WTC11 (cell line): Measurements from ENCODE around the gene TEK. TPM values are rescaled to one million over a fixed set of nuclear protein-coding genes. Genes with fewer than 3 reads are reported as not detected.

Experiments used
- ATAC-seq: fragments of 200-7000 bp; cut with Tn5 transposase; 2 replicates; pipeline ENCODE4 v1.10.0; 2021; ENCODE audit warnings: mild to moderate bottlenecking, moderate library complexity
- CTCF ChIA-PET: fragments of 300-600 bp; sonication (Branson Sonifier 250); formaldehyde crosslinking; loops from one replicate; lab custom pipeline; 2021; ENCODE audit warnings: antibody characterized with exemption; lab: Charles Lee
- POLR2A ChIA-PET: fragments of 350-600 bp; sonication (Branson Sonifier 250); formaldehyde crosslinking; loops from one replicate; lab custom pipeline; 2021; ENCODE audit warnings: antibody characterized with exemption; lab: Charles Lee
- DNase-seq: peaks from one replicate; pipeline ENCODE4 v3.0.0; 2021; ENCODE audit warnings: low spot score
- H3K27ac Mint-ChIP-seq: 2 replicates; pipeline ENCODE4 v1.8.0; 2021; ENCODE audit warnings: mixed read lengths
- H3K27me3 Mint-ChIP-seq: 2 replicates; pipeline ENCODE4 v1.8.0; 2021; ENCODE audit warnings: low read depth, mild to moderate bottlenecking, moderate library complexity, mixed read lengths
- H3K36me3 Mint-ChIP-seq: 2 replicates; pipeline ENCODE4 v1.8.0; 2021; ENCODE audit warnings: mixed read lengths
- H3K4me1 Mint-ChIP-seq: 2 replicates; pipeline ENCODE4 v1.8.0; 2022; ENCODE audit warnings: mixed read lengths
- H3K4me3 Mint-ChIP-seq: 2 replicates; pipeline ENCODE4 v1.8.0; 2021; ENCODE audit warnings: mild to moderate bottlenecking, moderate library complexity, mixed read lengths
- H3K9me3 Mint-ChIP-seq: 2 replicates; pipeline ENCODE4 v1.8.0; 2021; ENCODE audit warnings: mixed read lengths
- ATF1 ChIP-seq: sonication (generic); formaldehyde crosslinking; IDR thresholded peaks from 2 replicates; pipeline ENCODE4 v1.8.1; 2023; ENCODE audit warnings: mild to moderate bottlenecking, moderate library complexity, missing genetic modification reagents
- CREM ChIP-seq: sonication (generic); formaldehyde crosslinking; IDR thresholded peaks from 2 replicates; pipeline ENCODE4 v1.8.1; 2022; ENCODE audit warnings: mild to moderate bottlenecking, missing genetic modification reagents, moderate library complexity
- HMGA2 ChIP-seq: fragments of 250-450 bp; sonication (Bioruptor Pico); IDR thresholded peaks from 2 replicates; pipeline ENCODE4 v1.4.0; 2021; ENCODE audit warnings: mild to moderate bottlenecking, moderate library complexity
- MXD4 ChIP-seq: fragments of 250-450 bp; sonication (Bioruptor Pico); IDR thresholded peaks from 2 replicates; pipeline ENCODE4 v1.8.0; 2021; ENCODE audit warnings: mild to moderate bottlenecking, moderate library complexity, borderline replicate concordance
- NFATC4 ChIP-seq: fragments of 250-450 bp; sonication (Bioruptor Pico); IDR thresholded peaks from 2 replicates; pipeline ENCODE4 v1.9.0; 2021; ENCODE audit warnings: mild to moderate bottlenecking
- NR1H2 ChIP-seq: sonication (generic); formaldehyde crosslinking; IDR thresholded peaks from 2 replicates; pipeline ENCODE4 v1.9.0; 2021; ENCODE audit warnings: mild to moderate bottlenecking, moderate library complexity, missing genetic modification reagents
- NR2C2 ChIP-seq: sonication (generic); formaldehyde crosslinking; IDR thresholded peaks from 2 replicates; pipeline ENCODE4 v1.8.0; 2022; ENCODE audit warnings: mild to moderate bottlenecking, missing genetic modification reagents
- PRRX2 ChIP-seq: fragments of 250-450 bp; sonication (Bioruptor Pico); IDR thresholded peaks from 2 replicates; pipeline ENCODE4 v1.8.0; 2021; ENCODE audit warnings: mild to moderate bottlenecking
- RORB ChIP-seq: fragments of 250-450 bp; sonication (Bioruptor Pico); IDR thresholded peaks from 2 replicates; pipeline ENCODE4 v1.9.0; 2021; ENCODE audit warnings: mild to moderate bottlenecking
- TEAD1 ChIP-seq: sonication (generic); formaldehyde crosslinking; IDR thresholded peaks from 2 replicates; pipeline ENCODE4 v1.8.0; 2022; ENCODE audit warnings: mild to moderate bottlenecking, missing genetic modification reagents
- TP53 ChIP-seq: sonication (generic); formaldehyde crosslinking; IDR thresholded peaks from 2 replicates; pipeline ENCODE4 v1.8.1; 2023; ENCODE audit warnings: mild to moderate bottlenecking, missing genetic modification reagents
- ZNF121 ChIP-seq: sonication (generic); formaldehyde crosslinking; IDR thresholded peaks from 2 replicates; pipeline ENCODE4 v1.8.0; 2023; ENCODE audit warnings: missing genetic modification reagents
- ZNF138 ChIP-seq: sonication (generic); formaldehyde crosslinking; conservative IDR thresholded peaks from 2 replicates; pipeline ENCODE4 v1.8.1; 2022; ENCODE audit warnings: mild to moderate bottlenecking, moderate library complexity, missing genetic modification reagents
- ZNF263 ChIP-seq: sonication (generic); formaldehyde crosslinking; IDR thresholded peaks from 2 replicates; pipeline ENCODE4 v1.8.1; 2022; ENCODE audit warnings: low read depth, mild to moderate bottlenecking, moderate library complexity, missing genetic modification reagents
- ZNF317 ChIP-seq: sonication (generic); formaldehyde crosslinking; IDR thresholded peaks from 2 replicates; pipeline ENCODE4 v1.8.1; 2023; ENCODE audit warnings: low read depth, mild to moderate bottlenecking, moderate library complexity, missing genetic modification reagents, borderline replicate concordance
- ZNF671 ChIP-seq: fragments of 250-450 bp; sonication (Bioruptor Pico); IDR thresholded peaks from 2 replicates; pipeline ENCODE4 v1.8.0; 2021; ENCODE audit warnings: mild to moderate bottlenecking
- total RNA-seq: library from RNA; stranded (reverse); gene quantifications from 3 replicates; pipeline ENCODE4 v1.2.3, GENCODE V29; 2021
- TF ChIP-seq, protein P1 (sequence below): sonication (generic); formaldehyde crosslinking; IDR thresholded peaks from 2 replicates; pipeline ENCODE4 v1.8.1; 2023; ENCODE audit warnings: mild to moderate bottlenecking, missing genetic modification reagents, moderate library complexity
- TF ChIP-seq, protein P2 (sequence below): sonication (generic); formaldehyde crosslinking; IDR thresholded peaks from 2 replicates; pipeline ENCODE4 v1.8.1; 2022; ENCODE audit warnings: mild to moderate bottlenecking, moderate library complexity, missing genetic modification reagents
- TF ChIP-seq, protein P3 (sequence below): sonication (generic); formaldehyde crosslinking; IDR thresholded peaks from 2 replicates; pipeline ENCODE4 v1.8.0; 2022; ENCODE audit warnings: mild to moderate bottlenecking, missing genetic modification reagents
- TF ChIP-seq, protein P4 (sequence below): sonication (generic); formaldehyde crosslinking; IDR thresholded peaks from 2 replicates; pipeline ENCODE4 v1.8.1; 2022; ENCODE audit warnings: mild to moderate bottlenecking, missing genetic modification reagents, moderate library complexity, borderline replicate concordance
- TF ChIP-seq, protein P5 (sequence below): sonication (generic); formaldehyde crosslinking; IDR thresholded peaks from 2 replicates; pipeline ENCODE4 v1.8.1; 2023; ENCODE audit warnings: mild to moderate bottlenecking, missing genetic modification reagents, borderline replicate concordance
- TF ChIP-seq, protein P6 (sequence below): sonication (generic); formaldehyde crosslinking; IDR thresholded peaks from 2 replicates; pipeline ENCODE4 v1.8.1; 2022; ENCODE audit warnings: low read depth, missing genetic modification reagents, borderline replicate concordance
- TF ChIP-seq, protein P7 (sequence below): sonication (generic); formaldehyde crosslinking; conservative IDR thresholded peaks from 2 replicates; pipeline ENCODE4 v1.8.1; 2022; ENCODE audit warnings: mild to moderate bottlenecking, missing genetic modification reagents
- TF ChIP-seq, protein P8 (sequence below): sonication (generic); formaldehyde crosslinking; IDR thresholded peaks from 2 replicates; pipeline ENCODE4 v1.8.1; 2023; ENCODE audit warnings: mild to moderate bottlenecking, missing genetic modification reagents
- TF ChIP-seq, protein P9 (sequence below): fragments of 250-450 bp; sonication (Bioruptor Pico); conservative IDR thresholded peaks from 2 replicates; pipeline ENCODE4 v1.9.0; 2021; ENCODE audit warnings: mild to moderate bottlenecking

Gene TEK
- total RNA-seq, 1 experiment from 2014 or later, result 3.1 TPM

DNA sequence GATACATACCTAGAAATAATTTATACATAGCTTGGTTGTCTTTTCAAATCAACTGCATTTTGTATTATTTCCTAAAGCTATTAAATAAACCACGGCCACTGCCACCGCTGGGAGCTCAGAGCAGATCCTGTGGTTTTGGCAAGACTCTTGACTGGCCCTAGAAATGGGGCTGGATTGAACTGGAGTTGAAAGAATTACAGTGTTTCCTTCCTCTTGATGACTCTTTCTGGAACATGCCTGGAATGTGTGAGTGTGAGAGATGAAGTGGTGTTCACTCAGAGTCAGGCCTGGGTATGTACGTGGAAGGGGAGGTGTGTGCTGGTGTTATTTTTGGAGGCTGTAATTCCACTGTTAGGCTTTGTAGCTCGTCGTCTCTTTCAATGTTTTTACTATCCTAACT, 45.9 kb downstream of the TEK start (continued):
- TF ChIP-seq, protein P1, sequence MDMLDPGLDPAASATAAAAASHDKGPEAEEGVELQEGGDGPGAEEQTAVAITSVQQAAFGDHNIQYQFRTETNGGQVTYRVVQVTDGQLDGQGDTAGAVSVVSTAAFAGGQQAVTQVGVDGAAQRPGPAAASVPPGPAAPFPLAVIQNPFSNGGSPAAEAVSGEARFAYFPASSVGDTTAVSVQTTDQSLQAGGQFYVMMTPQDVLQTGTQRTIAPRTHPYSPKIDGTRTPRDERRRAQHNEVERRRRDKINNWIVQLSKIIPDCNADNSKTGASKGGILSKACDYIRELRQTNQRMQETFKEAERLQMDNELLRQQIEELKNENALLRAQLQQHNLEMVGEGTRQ (CRISPR knock-in tag), result no peak
- TF ChIP-seq, protein P2, sequence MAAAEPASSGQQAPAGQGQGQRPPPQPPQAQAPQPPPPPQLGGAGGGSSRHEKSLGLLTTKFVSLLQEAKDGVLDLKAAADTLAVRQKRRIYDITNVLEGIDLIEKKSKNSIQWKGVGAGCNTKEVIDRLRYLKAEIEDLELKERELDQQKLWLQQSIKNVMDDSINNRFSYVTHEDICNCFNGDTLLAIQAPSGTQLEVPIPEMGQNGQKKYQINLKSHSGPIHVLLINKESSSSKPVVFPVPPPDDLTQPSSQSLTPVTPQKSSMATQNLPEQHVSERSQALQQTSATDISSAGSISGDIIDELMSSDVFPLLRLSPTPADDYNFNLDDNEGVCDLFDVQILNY (CRISPR knock-in tag), result no peak
- TF ChIP-seq MXD4 (CRISPR knock-in tag), result no peak
- TF ChIP-seq, protein P3, sequence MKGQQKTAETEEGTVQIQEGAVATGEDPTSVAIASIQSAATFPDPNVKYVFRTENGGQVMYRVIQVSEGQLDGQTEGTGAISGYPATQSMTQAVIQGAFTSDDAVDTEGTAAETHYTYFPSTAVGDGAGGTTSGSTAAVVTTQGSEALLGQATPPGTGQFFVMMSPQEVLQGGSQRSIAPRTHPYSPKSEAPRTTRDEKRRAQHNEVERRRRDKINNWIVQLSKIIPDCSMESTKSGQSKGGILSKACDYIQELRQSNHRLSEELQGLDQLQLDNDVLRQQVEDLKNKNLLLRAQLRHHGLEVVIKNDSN (CRISPR knock-in tag), result no peak
- no peak for TF ChIP-seq ZNF671 (CRISPR knock-in tag)
- TF ChIP-seq, protein P4, sequence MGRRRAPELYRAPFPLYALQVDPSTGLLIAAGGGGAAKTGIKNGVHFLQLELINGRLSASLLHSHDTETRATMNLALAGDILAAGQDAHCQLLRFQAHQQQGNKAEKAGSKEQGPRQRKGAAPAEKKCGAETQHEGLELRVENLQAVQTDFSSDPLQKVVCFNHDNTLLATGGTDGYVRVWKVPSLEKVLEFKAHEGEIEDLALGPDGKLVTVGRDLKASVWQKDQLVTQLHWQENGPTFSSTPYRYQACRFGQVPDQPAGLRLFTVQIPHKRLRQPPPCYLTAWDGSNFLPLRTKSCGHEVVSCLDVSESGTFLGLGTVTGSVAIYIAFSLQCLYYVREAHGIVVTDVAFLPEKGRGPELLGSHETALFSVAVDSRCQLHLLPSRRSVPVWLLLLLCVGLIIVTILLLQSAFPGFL (CRISPR knock-in tag), result no peak
- no peak for TF ChIP-seq ZNF263

DNA sequence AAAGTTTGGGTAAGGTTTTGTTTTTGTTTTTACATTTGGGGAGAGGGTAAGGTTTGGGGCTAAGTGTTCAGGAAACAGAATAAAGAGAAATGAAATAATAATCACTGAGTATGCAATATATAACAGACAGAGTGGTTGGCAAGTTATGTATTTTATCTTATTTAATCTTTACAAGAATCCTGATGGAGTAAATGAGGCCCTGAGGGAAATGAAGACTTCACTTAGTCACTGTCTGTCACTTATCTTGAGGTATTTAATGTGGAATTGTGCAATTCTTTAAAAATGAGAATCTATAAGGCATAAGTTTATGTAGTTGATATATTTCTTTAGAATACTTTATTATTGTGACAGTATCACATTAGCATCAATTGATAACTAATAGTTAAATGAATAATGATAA, 48.1 kb downstream of the TEK start:
- Mint-ChIP-seq H3K27me3 (no peaks in the 10 kb centered on the region), H3K4me1 (no peaks in the 10 kb centered on the region), H3K4me3 (no peak overlapping the region), H3K9me3 (no peaks in the 10 kb centered on the region), H3K36me3 (no peaks in the 10 kb centered on the region)
- CTCF ChIA-PET, result no interaction called here
- POLR2A ChIA-PET, result no interaction called here
- TF ChIP-seq, protein P5, sequence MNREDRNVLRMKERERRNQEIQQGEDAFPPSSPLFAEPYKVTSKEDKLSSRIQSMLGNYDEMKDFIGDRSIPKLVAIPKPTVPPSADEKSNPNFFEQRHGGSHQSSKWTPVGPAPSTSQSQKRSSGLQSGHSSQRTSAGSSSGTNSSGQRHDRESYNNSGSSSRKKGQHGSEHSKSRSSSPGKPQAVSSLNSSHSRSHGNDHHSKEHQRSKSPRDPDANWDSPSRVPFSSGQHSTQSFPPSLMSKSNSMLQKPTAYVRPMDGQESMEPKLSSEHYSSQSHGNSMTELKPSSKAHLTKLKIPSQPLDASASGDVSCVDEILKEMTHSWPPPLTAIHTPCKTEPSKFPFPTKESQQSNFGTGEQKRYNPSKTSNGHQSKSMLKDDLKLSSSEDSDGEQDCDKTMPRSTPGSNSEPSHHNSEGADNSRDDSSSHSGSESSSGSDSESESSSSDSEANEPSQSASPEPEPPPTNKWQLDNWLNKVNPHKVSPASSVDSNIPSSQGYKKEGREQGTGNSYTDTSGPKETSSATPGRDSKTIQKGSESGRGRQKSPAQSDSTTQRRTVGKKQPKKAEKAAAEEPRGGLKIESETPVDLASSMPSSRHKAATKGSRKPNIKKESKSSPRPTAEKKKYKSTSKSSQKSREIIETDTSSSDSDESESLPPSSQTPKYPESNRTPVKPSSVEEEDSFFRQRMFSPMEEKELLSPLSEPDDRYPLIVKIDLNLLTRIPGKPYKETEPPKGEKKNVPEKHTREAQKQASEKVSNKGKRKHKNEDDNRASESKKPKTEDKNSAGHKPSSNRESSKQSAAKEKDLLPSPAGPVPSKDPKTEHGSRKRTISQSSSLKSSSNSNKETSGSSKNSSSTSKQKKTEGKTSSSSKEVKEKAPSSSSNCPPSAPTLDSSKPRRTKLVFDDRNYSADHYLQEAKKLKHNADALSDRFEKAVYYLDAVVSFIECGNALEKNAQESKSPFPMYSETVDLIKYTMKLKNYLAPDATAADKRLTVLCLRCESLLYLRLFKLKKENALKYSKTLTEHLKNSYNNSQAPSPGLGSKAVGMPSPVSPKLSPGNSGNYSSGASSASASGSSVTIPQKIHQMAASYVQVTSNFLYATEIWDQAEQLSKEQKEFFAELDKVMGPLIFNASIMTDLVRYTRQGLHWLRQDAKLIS (CRISPR knock-in tag), result no peak
- TF ChIP-seq NFATC4 (CRISPR knock-in tag) (no peak), NR1H2 (CRISPR knock-in tag) (no peak), NR2C2 (CRISPR knock-in tag) (no peak), CREM (CRISPR knock-in tag) (no peak), PRRX2 (CRISPR knock-in tag) (no peak), HMGA2 (no peak), TP53 (CRISPR knock-in tag) (no peak), RORB (CRISPR knock-in tag) (no peak), ZNF138 (CRISPR knock-in tag) (no peak), ZNF317 (CRISPR knock-in tag) (no peak), ZNF263 (no peak), ATF1 (CRISPR knock-in tag) (no peak), TEAD1 (CRISPR knock-in tag) (no peak), ZNF121 (CRISPR knock-in tag) (no peak)
- TF ChIP-seq, protein P6, sequence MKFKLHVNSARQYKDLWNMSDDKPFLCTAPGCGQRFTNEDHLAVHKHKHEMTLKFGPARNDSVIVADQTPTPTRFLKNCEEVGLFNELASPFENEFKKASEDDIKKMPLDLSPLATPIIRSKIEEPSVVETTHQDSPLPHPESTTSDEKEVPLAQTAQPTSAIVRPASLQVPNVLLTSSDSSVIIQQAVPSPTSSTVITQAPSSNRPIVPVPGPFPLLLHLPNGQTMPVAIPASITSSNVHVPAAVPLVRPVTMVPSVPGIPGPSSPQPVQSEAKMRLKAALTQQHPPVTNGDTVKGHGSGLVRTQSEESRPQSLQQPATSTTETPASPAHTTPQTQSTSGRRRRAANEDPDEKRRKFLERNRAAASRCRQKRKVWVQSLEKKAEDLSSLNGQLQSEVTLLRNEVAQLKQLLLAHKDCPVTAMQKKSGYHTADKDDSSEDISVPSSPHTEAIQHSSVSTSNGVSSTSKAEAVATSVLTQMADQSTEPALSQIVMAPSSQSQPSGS (CRISPR knock-in tag), result no peak
- TF ChIP-seq, protein P7, sequence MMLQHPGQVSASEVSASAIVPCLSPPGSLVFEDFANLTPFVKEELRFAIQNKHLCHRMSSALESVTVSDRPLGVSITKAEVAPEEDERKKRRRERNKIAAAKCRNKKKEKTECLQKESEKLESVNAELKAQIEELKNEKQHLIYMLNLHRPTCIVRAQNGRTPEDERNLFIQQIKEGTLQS (CRISPR knock-in tag), result no peak
- TF ChIP-seq, protein P8, sequence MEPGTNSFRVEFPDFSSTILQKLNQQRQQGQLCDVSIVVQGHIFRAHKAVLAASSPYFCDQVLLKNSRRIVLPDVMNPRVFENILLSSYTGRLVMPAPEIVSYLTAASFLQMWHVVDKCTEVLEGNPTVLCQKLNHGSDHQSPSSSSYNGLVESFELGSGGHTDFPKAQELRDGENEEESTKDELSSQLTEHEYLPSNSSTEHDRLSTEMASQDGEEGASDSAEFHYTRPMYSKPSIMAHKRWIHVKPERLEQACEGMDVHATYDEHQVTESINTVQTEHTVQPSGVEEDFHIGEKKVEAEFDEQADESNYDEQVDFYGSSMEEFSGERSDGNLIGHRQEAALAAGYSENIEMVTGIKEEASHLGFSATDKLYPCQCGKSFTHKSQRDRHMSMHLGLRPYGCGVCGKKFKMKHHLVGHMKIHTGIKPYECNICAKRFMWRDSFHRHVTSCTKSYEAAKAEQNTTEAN (CRISPR knock-in tag), result no peak
- TF ChIP-seq, protein P9, sequence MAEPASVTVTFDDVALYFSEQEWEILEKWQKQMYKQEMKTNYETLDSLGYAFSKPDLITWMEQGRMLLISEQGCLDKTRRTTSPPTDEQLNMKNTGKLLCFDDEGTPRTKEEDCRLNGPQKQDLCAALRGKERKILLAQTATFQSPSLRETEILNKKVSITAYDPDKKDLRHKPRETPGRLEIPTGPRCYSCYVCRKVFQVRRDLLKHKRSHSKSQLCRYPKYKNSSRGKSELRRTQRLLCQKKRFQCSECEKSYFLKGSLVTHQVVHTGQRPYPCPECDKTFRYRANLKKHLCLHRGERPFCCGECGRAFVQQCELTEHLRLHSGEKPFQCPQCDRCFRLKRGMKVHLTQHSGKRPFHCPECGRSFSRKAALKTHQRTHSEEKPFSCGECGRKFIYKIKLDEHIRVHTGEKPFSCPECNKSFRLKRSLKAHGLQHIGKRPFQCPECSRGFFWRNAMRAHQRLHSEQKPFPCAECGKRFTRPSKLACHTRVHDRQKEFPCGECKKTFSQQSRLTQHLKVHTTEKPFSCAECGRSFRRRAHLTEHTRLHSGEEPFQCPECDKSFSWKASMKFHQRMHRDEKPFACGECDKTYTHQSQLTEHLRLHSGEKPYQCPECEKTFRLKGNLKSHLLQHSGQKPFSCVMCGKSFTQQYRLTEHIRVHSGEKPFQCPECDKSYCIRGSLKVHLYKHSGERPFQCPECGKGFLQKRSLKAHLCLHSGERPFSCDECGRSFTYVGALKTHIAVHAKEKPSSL, result no peak
- TF ChIP-seq, all 79 proteins: peak for 0
- no peak for DNase-seq
- ATAC-seq, result no peak
- no peak overlapping the region for H3K27ac Mint-ChIP-seq
